Adrenal gland (tissue), 5 donors: ENCODE results near the gene MRPS27.

Experiments
- POLR2A ChIP-seq, 2 donors: fragments of 450-650 bp; IDR thresholded peaks; one replicate each; pipeline ENCODE4 v1.6.1; 2017; ENCODE audit warnings: antibody characterized with exemption in 2 of 2, mild to moderate bottlenecking in 2 of 2, moderate library complexity in 1 of 2
- TF ChIP-seq, protein P1 (sequence below), 6 experiments: fragments of 450-650 bp in 4 of 6; fragments of 200-600 bp in 2 of 6; sonication (generic) in 1 of 6; IDR thresholded peaks; 1 replicate in 5 of 6; 2 replicates in 1 of 6; pipeline versions ENCODE4 v1.5.1 to v1.8.0; 2016 to 2021; ENCODE audit warnings: antibody characterized with exemption in 6 of 6, mild to moderate bottlenecking in 2 of 6, moderate library complexity in 1 of 6
- donor health status: DM: no; HTN: no; CAD: no.

DNA sequence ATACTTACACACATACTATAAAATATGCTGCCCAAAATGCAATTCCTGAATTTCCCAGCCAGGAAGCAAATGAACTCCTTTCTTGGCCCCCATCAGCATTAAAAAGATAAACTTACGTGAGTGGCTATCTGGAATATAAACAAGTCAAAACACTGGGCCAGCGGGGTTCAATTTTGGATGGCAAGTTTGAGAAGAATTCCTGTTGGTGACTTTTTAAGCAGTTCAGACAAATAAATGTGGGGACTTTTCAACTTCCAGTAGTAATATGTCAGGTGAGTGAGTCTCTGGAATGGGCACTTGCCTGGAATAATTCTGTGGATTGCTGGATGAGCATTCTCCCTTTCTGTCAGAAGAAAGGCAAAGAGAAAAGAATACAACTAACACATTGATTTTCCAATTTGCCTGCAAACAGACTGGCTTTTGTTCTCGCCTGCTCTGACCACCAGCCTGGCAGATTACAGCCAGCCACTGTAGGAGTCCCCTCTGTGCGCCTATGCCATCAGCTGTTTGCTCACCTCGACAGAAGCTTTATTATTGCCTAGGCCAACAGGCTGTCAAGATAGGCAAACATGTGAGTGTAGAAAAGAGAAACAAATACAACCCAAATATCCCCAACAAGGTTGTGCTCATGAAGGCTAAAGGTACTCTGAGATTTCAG lies 78.6 kb downstream of the MRPS27 start:
- TF ChIP-seq, protein P1, sequence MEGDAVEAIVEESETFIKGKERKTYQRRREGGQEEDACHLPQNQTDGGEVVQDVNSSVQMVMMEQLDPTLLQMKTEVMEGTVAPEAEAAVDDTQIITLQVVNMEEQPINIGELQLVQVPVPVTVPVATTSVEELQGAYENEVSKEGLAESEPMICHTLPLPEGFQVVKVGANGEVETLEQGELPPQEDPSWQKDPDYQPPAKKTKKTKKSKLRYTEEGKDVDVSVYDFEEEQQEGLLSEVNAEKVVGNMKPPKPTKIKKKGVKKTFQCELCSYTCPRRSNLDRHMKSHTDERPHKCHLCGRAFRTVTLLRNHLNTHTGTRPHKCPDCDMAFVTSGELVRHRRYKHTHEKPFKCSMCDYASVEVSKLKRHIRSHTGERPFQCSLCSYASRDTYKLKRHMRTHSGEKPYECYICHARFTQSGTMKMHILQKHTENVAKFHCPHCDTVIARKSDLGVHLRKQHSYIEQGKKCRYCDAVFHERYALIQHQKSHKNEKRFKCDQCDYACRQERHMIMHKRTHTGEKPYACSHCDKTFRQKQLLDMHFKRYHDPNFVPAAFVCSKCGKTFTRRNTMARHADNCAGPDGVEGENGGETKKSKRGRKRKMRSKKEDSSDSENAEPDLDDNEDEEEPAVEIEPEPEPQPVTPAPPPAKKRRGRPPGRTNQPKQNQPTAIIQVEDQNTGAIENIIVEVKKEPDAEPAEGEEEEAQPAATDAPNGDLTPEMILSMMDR (IDR thresholded peaks at IDR 0.05), result no peak
- no peak for TF ChIP-seq POLR2A (IDR thresholded peaks at IDR 0.05)
